Natural killer cell treated with Interleukin-12 subunit alpha and Interleukin-12 subunit beta and Interleukin-15 and Interleukin-18, amount 100 ng/mL, for 72 hours (primary cell): Measurements from ENCODE around the gene HNMT. TPM values are rescaled to one million over a fixed set of nuclear protein-coding genes. Genes with fewer than 3 reads are reported as not detected.
"Not testable (repeated sequence)": the region's sequence is repeated elsewhere in the genome, so short reads cannot be mapped to it uniquely, and the experiment has no call there.

Experiments used
- ATAC-seq, 2 donors: fragments of 150-1000 bp; cut with Tn5 transposase in 1 of 2; sonication (Bioruptor Pico), chemical (Tn5 transposase) in 1 of 2; 2 replicates each; pipeline ENCODE4 v1.10.0; 2021
- DNase-seq: peaks from one replicate; pipeline ENCODE4 v3.0.0; 2022; ENCODE audit warnings: low spot score
- H3K27ac Mint-ChIP-seq, 2 donors: 1 replicate in 1 of 2; 2 replicates in 1 of 2; pipeline ENCODE4 v1.8.0; 2022; ENCODE audit warnings: mixed read lengths in 2 of 2, mild to moderate bottlenecking in 1 of 2, moderate library complexity in 1 of 2
- H3K27me3 Mint-ChIP-seq, 2 donors: 1 replicate in 1 of 2; 2 replicates in 1 of 2; pipeline ENCODE4 v1.8.0; 2022; ENCODE audit warnings: mixed read lengths in 2 of 2
- H3K36me3 Mint-ChIP-seq: one replicate; pipeline ENCODE4 v1.8.0; 2022; ENCODE audit warnings: mixed read lengths
- H3K4me1 Mint-ChIP-seq, 2 donors: 1 replicate in 1 of 2; 2 replicates in 1 of 2; pipeline ENCODE4 v1.8.0; 2022; ENCODE audit warnings: low read depth in 2 of 2, mixed read lengths in 2 of 2, mild to moderate bottlenecking in 1 of 2
- H3K4me3 Mint-ChIP-seq: one replicate; pipeline ENCODE4 v1.8.0; 2022; ENCODE audit warnings: mixed read lengths
- H3K9me3 Mint-ChIP-seq: 2 replicates; pipeline ENCODE4 v1.8.0; 2022; ENCODE audit warnings: mixed read lengths
- total RNA-seq, 2 donors: library from RNA; stranded (reverse); gene quantifications; one replicate each; pipeline ENCODE4 v1.2.3, GENCODE V29; 2022

Gene HNMT
- total RNA-seq, result not detected

DNA sequence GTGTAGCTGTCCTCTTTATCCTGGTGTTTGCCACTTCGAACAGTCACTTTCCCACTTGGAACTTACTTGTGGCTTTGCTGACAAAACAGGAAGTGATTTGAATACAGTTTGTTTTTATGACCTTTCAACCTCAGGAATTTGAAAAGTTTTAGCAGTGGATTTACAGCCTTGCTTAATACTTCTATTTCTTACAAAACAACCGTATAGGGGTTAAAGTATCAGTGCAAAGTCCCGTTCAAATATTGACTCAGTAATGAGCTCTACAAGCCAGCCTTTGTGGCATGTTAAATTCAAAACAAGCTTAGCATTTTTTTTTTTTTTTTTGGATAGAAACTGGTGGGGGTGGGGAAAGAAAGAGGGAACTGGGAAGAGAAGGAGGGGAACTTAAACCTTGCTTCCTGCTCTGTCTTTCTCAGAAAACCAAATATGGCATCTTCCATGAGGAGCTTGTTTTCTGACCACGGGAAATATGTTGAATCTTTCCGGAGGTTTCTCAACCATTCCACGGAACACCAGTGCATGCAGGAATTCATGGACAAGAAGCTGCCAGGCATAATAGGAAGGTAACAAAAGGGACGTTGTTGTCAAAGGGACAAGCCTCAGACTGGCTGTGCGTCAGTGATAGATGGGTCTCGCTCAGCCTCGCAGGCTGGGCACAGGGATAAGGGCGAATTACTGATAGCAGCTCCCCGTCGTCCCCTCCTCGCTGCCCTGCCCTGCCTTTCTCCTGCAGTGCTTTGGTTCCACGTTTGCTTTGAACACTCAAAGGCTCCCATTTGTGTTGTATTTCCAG is at the start of gene HNMT:
HNMT (plus strand) TSS at position 408 of the 793 bp plus-strand sequence; CDS start at position 427, 19 bp downstream.
- DNase-seq, result no peak
- Mint-ChIP-seq H3K36me3 (no peaks in the 10 kb centered on the region), H3K27me3 (no peaks in the 10 kb centered on the region), H3K4me3 (no peak within 1 kb of the TSS), H3K9me3 (peaks cover 9% of the 10 kb centered on the region), H3K27ac (no peak within 1 kb of the TSS), H3K4me1 (no peaks in the 10 kb centered on the region)
- ATAC-seq, result no peak

DNA sequence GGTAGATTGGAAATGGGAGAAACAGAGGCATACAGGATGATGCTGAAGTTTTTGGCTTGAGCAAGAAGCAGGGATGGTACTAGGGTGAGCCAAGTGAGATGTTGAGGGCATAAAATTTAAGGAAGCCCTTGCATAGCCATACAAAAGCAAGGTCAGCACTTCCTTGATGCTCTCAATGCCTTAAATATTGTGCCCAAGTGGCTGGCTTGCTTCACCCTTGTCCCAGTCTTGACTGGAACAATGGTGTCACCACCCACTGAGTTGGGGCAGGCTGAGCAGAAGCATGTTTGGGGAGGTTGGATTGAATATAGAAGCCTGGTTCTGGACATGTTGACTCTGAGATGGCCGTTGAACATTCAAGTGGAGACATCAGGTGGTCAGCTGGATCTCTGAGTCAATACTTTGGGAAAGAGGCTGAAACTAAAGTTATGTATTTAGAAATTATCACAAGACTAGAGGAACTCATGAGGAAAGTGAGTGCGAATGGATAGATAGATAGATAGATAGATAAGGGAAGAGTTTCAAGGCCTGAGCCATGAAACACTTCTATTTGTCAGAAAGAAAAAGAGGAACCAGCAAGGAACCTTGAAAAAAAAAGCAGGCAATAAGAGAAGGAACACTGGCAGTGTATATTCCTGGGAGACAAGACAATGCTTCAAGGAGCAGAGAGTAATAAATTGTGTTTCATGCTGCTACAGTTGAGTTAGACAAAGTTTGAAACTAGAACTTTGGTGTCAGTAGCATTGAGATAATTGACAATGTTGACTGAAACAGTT is 43.0 kb upstream of the HNMT start:
- Mint-ChIP-seq H3K27me3 (no peaks in the 10 kb centered on the region), H3K4me3 (no peak overlapping the region), H3K27ac (no peak overlapping the region), H3K4me1 (no peaks in the 10 kb centered on the region), H3K36me3 (no peaks in the 10 kb centered on the region), H3K9me3 (peaks cover 3% of the 10 kb centered on the region)
- DNase-seq (no peak), ATAC-seq (no peak)

DNA sequence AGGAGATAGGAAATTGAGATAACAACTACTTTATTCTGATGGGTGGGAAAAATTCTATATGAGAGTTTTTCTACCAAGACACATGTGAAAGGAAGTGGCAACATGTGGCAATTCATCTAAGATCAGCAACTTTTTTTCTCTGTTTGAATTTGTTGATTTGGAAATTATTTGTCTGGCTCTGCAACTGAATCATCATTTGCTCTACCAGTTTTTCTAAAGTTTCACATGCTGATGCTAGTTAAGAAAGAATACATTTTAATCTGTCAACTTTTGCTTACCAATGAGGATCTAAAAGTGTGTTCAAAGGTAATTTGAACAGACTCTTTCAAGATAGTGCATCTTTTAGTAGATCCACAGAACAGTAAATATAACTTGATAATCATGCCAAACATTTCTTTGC is 42.1 kb upstream of the HNMT start:
- not testable (repeated sequence) for ATAC-seq

DNA sequence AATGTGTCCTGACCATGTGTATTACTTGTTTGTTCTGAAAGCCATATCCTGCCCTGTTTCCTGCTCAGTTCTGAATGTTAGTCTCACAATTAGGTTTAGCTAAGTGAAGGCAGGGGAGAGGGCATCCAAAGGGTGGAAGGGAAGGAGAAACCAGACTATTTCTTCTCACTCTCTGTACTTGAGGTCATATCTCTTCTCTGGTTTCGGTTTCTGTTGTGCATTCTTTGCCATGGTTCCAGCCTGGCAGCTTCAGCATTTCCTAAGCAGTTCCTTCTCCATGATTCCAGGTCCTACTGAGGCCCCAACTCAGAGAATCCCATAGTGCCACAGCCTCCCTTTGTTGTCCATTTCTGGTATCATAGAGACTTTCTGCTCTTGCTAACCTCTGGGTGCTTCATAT is 40.3 kb upstream of the HNMT start:
- Mint-ChIP-seq H3K4me3 (no peak overlapping the region), H3K4me1 (no peaks in the 10 kb centered on the region), H3K27me3 (no peaks in the 10 kb centered on the region), H3K9me3 (peaks cover 3% of the 10 kb centered on the region), H3K36me3 (no peaks in the 10 kb centered on the region), H3K27ac (no peak overlapping the region)
- no peak for ATAC-seq
- no peak for DNase-seq

More for the DNA sequence above, 42.1 kb upstream of the HNMT start:
- H3K9me3 Mint-ChIP-seq, H3K4me3 Mint-ChIP-seq, H3K4me1 Mint-ChIP-seq, H3K36me3 Mint-ChIP-seq, H3K27me3 Mint-ChIP-seq, H3K27ac Mint-ChIP-seq, DNase-seq: not testable (repeated sequence)

DNA sequence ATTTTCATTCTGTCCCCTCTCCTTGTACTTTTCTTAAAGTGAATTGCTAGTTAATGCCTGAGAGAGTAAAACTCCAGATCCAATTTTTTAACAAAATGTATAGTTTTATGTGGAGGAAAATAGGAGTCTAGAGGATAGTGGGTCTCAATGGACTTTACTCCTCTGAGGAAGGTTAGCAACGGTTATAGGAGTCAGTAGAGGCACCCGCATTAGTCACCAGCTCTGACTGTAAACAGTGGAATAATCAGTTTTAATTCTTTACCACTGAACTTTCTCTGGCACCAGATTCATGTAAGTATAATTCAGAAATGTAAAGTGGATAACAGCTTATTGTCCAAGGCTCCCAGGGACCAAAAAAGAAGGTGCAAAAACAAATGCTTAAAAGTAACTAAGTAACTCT is 38.7 kb upstream of the HNMT start:
- H3K9me3 Mint-ChIP-seq, result peaks cover 3% of the 10 kb centered on the region
- no peak for DNase-seq
- H3K27ac Mint-ChIP-seq, result no peak overlapping the region
- no peak overlapping the region for H3K4me3 Mint-ChIP-seq
- H3K36me3 Mint-ChIP-seq, result no peaks in the 10 kb centered on the region
- ATAC-seq, result no peak
- no peaks in the 10 kb centered on the region for H3K27me3 Mint-ChIP-seq
- no peaks in the 10 kb centered on the region for H3K4me1 Mint-ChIP-seq

DNA sequence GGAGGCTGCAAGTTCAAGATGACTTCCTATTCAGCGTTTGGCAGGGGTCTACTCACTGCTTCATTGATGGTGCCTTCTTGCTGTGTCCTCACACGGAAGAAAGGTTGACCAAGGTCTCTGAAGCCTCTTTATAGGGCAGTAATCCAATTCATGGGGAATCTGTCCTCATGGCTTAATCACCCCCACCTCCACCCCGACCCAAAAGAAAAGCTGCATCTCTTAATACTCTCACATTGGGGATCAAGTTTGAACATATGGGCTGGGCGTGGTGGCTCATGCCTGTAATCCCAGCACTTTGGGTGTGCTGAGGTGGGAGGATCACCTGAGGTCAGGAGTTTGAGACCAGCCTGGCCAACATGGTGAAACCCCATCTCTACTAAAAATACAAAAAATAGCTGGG is 36.4 kb upstream of the HNMT start:
- H3K4me1 Mint-ChIP-seq, result no peaks in the 10 kb centered on the region
- DNase-seq, result no peak
- no peaks in the 10 kb centered on the region for H3K36me3 Mint-ChIP-seq
- ATAC-seq, result no peak
- H3K27ac Mint-ChIP-seq, result no peak overlapping the region
- no peaks in the 10 kb centered on the region for H3K27me3 Mint-ChIP-seq
- no peak overlapping the region for H3K4me3 Mint-ChIP-seq
- peaks cover 6% of the 10 kb centered on the region for H3K9me3 Mint-ChIP-seq

DNA sequence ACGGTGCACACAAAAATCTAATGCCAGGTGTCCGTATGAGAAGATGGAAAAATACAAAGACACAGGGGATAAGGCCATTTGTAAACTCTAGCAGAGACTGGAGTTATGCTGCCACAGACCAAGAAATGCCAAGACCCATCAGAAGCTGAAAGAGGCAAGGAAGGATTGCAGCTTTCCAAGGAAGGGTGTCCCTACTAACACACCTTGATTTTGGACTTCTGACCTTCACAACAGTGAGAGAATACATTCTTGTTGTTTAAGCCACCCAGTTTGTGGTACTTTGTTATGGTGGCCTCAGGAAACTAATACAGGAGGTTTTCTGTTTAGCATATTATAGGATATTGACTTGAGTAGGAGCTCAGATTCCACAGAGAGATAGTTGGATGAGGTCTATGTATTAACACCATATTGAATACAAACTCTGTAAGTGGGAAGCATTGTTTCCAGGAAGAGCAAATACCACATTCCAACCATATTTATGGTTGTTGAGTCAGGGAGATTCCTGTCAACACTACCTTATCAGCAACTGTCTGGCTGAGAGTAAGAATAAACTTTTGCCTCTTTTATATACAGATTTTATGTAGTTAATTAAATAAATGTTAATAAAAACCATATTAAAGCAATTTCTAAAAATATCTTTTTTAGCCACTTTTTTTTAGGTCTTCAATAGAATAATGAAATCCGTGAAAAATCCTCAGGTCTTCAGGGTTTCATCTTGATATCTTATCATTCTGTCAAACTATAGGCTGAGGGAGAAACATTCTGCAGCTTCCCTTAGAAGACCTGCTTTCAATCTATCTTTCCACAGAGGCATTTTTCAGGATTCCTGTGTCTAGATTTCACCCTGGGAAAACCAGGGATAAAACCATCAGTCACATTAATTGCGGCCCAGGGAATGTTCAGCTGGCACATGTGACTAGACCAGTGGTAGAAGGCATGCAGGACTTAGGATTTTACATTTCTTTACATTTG is 35.4 kb upstream of the HNMT start:
- ATAC-seq (no peak), DNase-seq (no peak)
- Mint-ChIP-seq H3K27me3 (no peaks in the 10 kb centered on the region), H3K4me3 (no peak overlapping the region), H3K4me1 (no peaks in the 10 kb centered on the region), H3K36me3 (no peaks in the 10 kb centered on the region), H3K27ac (no peak overlapping the region), H3K9me3 (peaks cover 6% of the 10 kb centered on the region)

DNA sequence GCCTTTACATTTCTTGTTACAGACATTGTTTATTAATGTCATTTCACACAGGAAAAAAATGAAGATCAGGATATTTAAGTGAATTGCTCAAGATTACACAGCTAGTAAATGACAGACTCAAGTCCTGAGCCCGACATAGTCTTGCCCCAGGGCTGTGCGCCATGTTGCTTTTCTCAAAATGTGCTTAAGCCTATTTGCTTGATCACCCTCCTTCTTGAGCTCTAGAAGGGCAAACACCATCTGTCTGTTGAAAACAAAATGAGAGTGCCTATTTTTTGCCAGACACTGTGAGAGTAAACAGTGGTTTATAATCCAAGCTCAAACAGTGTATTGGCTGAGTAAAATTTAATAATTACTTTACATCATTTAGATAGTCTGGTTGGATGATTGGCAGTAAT is 34.8 kb upstream of the HNMT start:
- no peaks in the 10 kb centered on the region for H3K27me3 Mint-ChIP-seq
- H3K36me3 Mint-ChIP-seq, result no peaks in the 10 kb centered on the region
- H3K4me3 Mint-ChIP-seq, result no peak overlapping the region
- no peak overlapping the region for H3K27ac Mint-ChIP-seq
- ATAC-seq, result no peak
- peaks cover 6% of the 10 kb centered on the region for H3K9me3 Mint-ChIP-seq
- DNase-seq, result no peak
- no peaks in the 10 kb centered on the region for H3K4me1 Mint-ChIP-seq

DNA sequence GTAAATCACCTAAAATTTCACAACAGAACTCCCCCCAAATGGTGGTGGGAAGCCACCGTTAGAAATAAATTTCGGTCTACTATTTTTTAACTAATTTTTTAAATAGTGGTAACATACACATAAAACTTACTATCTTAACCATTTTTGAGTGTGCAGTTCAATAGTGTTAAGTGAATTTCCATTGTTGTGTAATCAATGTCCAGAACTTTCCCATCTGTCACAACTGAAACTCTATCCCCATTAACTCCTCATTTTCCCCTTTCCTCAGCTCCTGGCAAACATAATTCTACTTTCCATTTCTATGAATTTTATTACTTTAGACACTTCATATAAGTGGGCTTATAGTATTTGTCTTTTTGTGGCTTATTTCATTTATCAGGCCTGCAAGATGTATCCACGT is 34.1 kb upstream of the HNMT start:
- Mint-ChIP-seq H3K27me3 (no peaks in the 10 kb centered on the region), H3K4me3 (no peak overlapping the region), H3K27ac (no peak overlapping the region), H3K9me3 (peaks cover 6% of the 10 kb centered on the region), H3K4me1 (no peaks in the 10 kb centered on the region), H3K36me3 (no peaks in the 10 kb centered on the region)
- DNase-seq (no peak), ATAC-seq (no peak)

DNA sequence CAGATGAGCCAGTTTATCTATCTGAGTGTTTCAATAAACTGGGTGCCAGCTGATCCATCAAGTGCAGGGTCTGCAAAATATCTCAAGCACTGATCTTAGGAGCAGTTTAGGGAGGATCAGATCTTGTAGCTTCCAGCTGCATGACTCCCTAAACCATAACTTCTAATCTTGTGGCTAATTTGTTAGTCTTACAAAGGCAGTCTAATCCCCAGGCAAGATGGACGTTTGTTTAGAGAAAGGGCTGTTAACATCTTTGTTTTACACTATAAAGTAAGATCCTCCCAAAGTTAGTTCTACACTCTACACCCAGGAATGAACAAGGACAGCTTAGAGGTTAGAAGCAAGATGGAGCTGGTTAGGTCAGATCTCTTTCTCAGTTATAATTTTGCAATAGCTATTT is 28.7 kb upstream of the HNMT start:
- H3K4me3 Mint-ChIP-seq, result no peak overlapping the region
- no peaks in the 10 kb centered on the region for H3K27me3 Mint-ChIP-seq
- H3K27ac Mint-ChIP-seq, result no peak overlapping the region
- peaks cover 4% of the 10 kb centered on the region for H3K9me3 Mint-ChIP-seq
- H3K36me3 Mint-ChIP-seq, result no peaks in the 10 kb centered on the region
- no peaks in the 10 kb centered on the region for H3K4me1 Mint-ChIP-seq
- DNase-seq (no peak), ATAC-seq (no peak)

DNA sequence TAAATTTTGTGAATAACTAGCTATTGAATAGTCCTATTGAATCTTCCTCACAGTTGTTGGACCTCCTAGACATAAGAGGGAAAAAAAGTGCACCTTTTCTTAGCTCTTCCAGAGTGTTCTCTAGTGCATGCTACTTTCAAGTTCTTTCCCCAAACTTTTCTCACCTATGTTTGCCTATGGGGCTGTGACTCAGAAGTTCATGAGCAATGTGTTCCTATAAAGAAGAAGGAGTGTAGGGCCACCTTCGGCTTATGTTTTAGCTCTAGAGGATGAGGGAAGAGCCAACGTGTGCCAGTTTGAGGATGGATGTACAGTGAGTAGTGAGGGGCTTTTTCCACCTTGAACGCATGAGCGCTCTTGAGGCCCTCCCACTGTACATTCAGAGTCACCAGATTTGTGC is 27.0 kb upstream of the HNMT start:
- no peaks in the 10 kb centered on the region for H3K27me3 Mint-ChIP-seq
- H3K4me3 Mint-ChIP-seq, result no peak overlapping the region
- no peaks in the 10 kb centered on the region for H3K36me3 Mint-ChIP-seq
- H3K4me1 Mint-ChIP-seq, result no peaks in the 10 kb centered on the region
- DNase-seq, result no peak
- no peak for ATAC-seq
- H3K27ac Mint-ChIP-seq, result no peak overlapping the region
- no peaks in the 10 kb centered on the region for H3K9me3 Mint-ChIP-seq

DNA sequence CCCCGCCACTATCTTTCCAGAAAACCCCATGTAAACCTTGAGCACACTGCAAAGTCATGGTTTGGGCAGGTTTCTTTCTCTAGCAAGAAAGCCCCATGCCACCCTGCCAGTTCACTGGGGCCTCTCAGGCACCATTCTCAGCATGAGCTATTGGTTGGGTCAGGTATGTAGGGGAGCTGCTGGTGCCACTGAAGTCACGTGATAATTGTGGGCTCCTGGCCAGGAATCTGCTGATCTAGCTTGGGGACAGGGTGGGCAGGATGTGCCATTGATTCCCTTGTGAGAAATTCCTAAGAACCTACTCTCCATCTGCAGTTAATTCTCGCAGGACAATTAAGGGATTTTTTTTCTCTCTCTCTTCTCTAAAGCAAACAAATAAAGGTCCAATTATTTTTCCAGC is 26.5 kb upstream of the HNMT start:
- H3K36me3 Mint-ChIP-seq, result no peaks in the 10 kb centered on the region
- H3K4me3 Mint-ChIP-seq, result no peak overlapping the region
- H3K9me3 Mint-ChIP-seq, result no peaks in the 10 kb centered on the region
- H3K27ac Mint-ChIP-seq, result no peak overlapping the region
- DNase-seq (no peak), ATAC-seq (no peak)
- H3K4me1 Mint-ChIP-seq, result no peaks in the 10 kb centered on the region
- no peaks in the 10 kb centered on the region for H3K27me3 Mint-ChIP-seq

DNA sequence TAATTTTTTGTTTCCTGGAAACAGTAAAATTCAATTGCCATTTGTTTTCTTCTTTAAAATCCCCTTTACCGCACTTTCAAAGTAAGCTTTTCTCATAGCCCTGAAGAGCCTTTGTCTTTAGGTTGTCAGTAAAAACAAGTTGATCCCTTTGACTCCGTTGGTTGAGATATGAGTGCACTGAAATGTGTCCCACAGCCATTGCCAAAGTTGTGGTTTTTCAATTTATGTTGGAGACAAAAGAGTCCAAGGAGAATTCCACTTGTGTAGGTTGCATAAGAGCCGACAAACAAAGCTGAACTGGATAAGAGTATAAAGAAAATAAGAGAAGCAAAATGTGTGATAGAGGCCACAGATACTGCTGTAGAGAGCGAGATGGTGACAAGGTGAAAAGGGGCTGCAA is 26.1 kb upstream of the HNMT start:
- Mint-ChIP-seq H3K36me3 (no peaks in the 10 kb centered on the region), H3K27ac (no peak overlapping the region), H3K9me3 (no peaks in the 10 kb centered on the region), H3K4me3 (no peak overlapping the region), H3K27me3 (no peaks in the 10 kb centered on the region), H3K4me1 (no peaks in the 10 kb centered on the region)
- no peak for DNase-seq
- no peak for ATAC-seq

DNA sequence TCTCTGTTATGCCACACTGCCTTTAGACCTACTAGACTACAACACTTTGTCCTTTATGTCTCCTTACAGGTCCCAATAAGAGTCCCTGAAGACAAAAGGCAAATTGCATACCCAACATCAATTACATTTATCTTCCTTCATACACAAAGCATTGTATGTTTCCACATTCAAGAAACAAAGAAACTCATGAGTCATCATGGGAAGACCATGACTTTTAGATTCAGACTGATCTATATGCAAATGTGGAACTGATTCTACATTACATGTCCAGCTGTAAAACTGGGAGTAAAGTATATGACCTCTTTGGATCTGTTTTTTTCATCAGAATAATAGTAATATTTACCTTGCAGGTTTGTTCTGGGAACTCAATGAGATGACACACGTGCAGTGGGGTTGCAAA is 25.2 kb upstream of the HNMT start:
- no peak for DNase-seq
- H3K4me3 Mint-ChIP-seq, result no peak overlapping the region
- H3K27me3 Mint-ChIP-seq, result no peaks in the 10 kb centered on the region
- H3K27ac Mint-ChIP-seq, result no peak overlapping the region
- no peaks in the 10 kb centered on the region for H3K9me3 Mint-ChIP-seq
- H3K36me3 Mint-ChIP-seq, result no peaks in the 10 kb centered on the region
- no peak for ATAC-seq
- no peaks in the 10 kb centered on the region for H3K4me1 Mint-ChIP-seq
